ENCODE results near the gene KIF5C. TPM values are rescaled to one million over a fixed set of nuclear protein-coding genes. Genes with fewer than 3 reads are reported as not detected.

Gene KIF5C
- total RNA-seq, 1 donor: 0.36 TPM

DNA sequence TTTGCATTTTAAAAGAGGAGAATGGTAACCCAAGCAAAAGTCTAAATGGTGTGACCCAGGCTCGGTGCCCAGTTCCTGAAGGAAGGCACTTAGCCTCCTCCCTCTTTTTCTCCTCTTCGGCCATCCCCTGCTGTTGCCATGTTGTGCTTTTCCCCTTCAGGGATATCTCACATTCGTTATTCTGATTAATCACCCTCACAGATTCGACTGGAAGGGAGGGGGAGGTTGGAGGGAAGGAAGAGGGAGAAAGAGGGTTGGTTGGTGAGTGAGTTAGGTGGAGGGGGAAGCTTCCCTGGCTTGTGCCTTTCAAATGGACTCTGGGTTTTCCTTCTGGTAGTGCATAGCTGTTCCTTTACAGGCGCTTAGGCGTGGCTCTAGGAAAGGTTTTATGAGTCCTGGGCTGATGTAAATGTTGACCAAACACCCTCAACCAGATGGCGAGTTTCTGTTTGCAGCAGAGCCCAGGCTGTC lies 124.5 kb downstream of the KIF5C start:
- H2AFZ ChIP-seq (ENCODE audit: low read length): no peak overlapping the region
- H3K4me1 ChIP-seq (ENCODE audit: insufficient read depth, low read length): no peaks in the 10 kb centered on the region
- H3K79me2 ChIP-seq (ENCODE audit: insufficient read depth, low read length): no peaks in the 10 kb centered on the region
- H3K27ac ChIP-seq (ENCODE audit: low read depth, low read length): no peak overlapping the region
- DNase-seq (ENCODE audit: insufficient read length, low spot score, missing footprints): no peak
- no peaks in the 10 kb centered on the region for H4K20me1 ChIP-seq (ENCODE audit: insufficient read depth, low read length)
- no peaks in the 10 kb centered on the region for H3K36me3 ChIP-seq (ENCODE audit: insufficient read depth, low read length)
- no peaks in the 10 kb centered on the region for H3K9me3 ChIP-seq (ENCODE audit: low read depth, low read length)
- H3K4me3 ChIP-seq (ENCODE audit: insufficient read depth, low read length): no peak overlapping the region
- TF ChIP-seq, protein P1, sequence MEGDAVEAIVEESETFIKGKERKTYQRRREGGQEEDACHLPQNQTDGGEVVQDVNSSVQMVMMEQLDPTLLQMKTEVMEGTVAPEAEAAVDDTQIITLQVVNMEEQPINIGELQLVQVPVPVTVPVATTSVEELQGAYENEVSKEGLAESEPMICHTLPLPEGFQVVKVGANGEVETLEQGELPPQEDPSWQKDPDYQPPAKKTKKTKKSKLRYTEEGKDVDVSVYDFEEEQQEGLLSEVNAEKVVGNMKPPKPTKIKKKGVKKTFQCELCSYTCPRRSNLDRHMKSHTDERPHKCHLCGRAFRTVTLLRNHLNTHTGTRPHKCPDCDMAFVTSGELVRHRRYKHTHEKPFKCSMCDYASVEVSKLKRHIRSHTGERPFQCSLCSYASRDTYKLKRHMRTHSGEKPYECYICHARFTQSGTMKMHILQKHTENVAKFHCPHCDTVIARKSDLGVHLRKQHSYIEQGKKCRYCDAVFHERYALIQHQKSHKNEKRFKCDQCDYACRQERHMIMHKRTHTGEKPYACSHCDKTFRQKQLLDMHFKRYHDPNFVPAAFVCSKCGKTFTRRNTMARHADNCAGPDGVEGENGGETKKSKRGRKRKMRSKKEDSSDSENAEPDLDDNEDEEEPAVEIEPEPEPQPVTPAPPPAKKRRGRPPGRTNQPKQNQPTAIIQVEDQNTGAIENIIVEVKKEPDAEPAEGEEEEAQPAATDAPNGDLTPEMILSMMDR (IDR thresholded peaks at IDR 0.05; ENCODE audit: extremely low read depth, low read depth, low read length): no peak
- H3K4me2 ChIP-seq (ENCODE audit: insufficient read depth, low read length): peak overlapping the region; percentile 14
- no peaks in the 10 kb centered on the region for H3K27me3 ChIP-seq (ENCODE audit: insufficient read depth, low read length)

DNA sequence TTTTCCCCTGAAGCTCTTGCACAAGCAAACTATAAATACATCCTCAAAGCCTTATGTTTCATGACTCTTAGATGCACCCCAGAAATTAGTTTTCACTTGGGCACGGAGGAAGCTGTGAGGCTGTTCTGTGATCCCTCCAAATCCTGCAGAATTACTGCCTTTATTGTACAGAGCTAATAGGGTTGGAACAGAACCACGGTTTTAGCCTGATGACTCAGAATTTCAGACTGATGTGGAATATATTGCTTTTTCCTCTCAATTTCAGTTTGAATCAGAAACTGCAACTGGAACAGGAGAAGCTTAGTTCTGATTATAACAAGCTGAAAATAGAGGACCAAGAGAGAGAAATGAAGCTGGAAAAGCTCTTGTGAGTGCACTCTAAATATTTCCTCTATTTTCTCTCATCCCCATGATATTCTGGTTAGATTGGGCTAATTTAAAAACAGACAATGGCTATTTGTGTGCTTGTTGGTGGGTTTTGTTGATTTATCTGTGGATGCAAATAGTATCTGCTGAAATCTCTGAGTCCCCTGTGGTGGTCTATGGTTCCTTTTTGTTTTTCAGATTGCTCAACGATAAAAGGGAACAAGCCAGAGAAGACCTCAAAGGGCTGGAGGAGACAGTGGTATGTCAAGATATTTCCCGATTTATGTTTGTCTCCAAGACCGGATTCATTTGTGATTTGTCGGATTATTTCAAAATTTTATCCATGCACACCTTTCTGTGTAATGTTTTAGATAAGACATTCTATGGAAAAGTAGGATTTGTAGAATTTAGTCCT lies 125.3 kb downstream of the KIF5C start:
- no peaks in the 10 kb centered on the region for H3K79me2 ChIP-seq (ENCODE audit: insufficient read depth, low read length)
- no peaks in the 10 kb centered on the region for H3K27me3 ChIP-seq (ENCODE audit: insufficient read depth, low read length)
- H3K4me2 ChIP-seq (ENCODE audit: insufficient read depth, low read length): peak overlapping the region; percentile 14
- H4K20me1 ChIP-seq (ENCODE audit: insufficient read depth, low read length): no peaks in the 10 kb centered on the region
- no peak overlapping the region for H2AFZ ChIP-seq (ENCODE audit: low read length)
- TF ChIP-seq, protein P1 (IDR thresholded peaks at IDR 0.05; ENCODE audit: extremely low read depth, low read depth, low read length): no peak
- no peaks in the 10 kb centered on the region for H3K36me3 ChIP-seq (ENCODE audit: insufficient read depth, low read length)
- DNase-seq (ENCODE audit: insufficient read length, low spot score, missing footprints): peak; percentile 89
- no peaks in the 10 kb centered on the region for H3K9me3 ChIP-seq (ENCODE audit: low read depth, low read length)
- H3K4me3 ChIP-seq (ENCODE audit: insufficient read depth, low read length): no peak overlapping the region
- no peak overlapping the region for H3K27ac ChIP-seq (ENCODE audit: low read depth, low read length)
- no peaks in the 10 kb centered on the region for H3K4me1 ChIP-seq (ENCODE audit: insufficient read depth, low read length)

DNA sequence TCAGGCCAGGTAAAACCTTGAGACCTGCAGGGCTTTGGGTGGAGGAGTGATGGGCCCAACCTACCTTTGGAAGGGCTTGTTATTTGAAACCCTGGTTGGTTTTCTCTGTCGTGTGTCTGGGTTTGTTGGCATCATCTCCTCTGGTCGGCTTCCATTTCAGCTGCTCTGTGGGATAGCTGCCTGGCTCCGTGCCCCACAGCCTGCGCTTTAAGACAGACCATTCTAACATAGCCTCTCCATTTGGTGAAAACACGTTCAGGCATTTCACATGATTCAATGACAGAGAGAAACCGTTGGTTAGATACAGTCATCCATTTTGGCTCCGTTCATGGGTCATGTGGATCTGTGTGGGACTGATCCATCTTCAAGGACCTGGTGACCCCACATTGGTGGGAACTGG lies 126.5 kb downstream of the KIF5C start:
- Histone ChIP-seq H3K27me3 (ENCODE audit: insufficient read depth, low read length) (peaks cover 7% of the 10 kb centered on the region), H3K4me3 (ENCODE audit: insufficient read depth, low read length) (no peak overlapping the region), H3K27ac (ENCODE audit: low read depth, low read length) (no peak overlapping the region), H3K4me1 (ENCODE audit: insufficient read depth, low read length) (no peaks in the 10 kb centered on the region), H3K36me3 (ENCODE audit: insufficient read depth, low read length) (no peaks in the 10 kb centered on the region), H4K20me1 (ENCODE audit: insufficient read depth, low read length) (no peaks in the 10 kb centered on the region), H3K9me3 (ENCODE audit: low read depth, low read length) (no peaks in the 10 kb centered on the region), H3K4me2 (ENCODE audit: insufficient read depth, low read length) (no peak overlapping the region), H3K79me2 (ENCODE audit: insufficient read depth, low read length) (no peaks in the 10 kb centered on the region), H2AFZ (ENCODE audit: low read length) (no peak overlapping the region)
- no peak for DNase-seq (ENCODE audit: insufficient read length, low spot score, missing footprints)
- TF ChIP-seq, protein P1 (IDR thresholded peaks at IDR 0.05; ENCODE audit: extremely low read depth, low read depth, low read length): no peak

DNA sequence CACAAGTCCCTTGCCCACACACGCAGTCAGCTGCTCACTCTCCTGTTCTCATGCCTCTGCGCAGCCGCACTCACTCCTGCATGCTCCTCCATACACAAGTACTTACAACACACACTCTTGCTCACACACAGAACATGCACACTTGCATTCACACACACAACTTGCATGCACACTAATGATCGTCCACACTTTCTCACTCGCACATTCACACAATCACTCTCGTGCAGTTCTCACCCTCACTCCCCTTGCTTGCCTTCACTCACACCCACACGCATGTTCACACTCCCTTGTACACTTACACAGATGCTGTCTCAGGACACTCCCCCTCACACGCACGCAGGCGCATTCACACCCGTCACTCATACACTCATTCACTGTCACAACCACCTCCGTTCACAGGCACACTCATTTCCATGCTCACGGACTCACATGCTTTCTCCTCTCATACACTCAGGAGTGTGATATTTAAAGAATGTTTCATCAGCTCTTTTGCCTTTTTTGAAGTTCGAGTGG lies 127.4 kb downstream of the KIF5C start:
- H2AFZ ChIP-seq (ENCODE audit: low read length): no peak overlapping the region
- DNase-seq (ENCODE audit: insufficient read length, low spot score, missing footprints): no peak
- H3K4me3 ChIP-seq (ENCODE audit: insufficient read depth, low read length): no peak overlapping the region
- TF ChIP-seq, protein P1 (IDR thresholded peaks at IDR 0.05; ENCODE audit: extremely low read depth, low read depth, low read length): no peak
- H3K4me2 ChIP-seq (ENCODE audit: insufficient read depth, low read length): no peak overlapping the region
- H3K4me1 ChIP-seq (ENCODE audit: insufficient read depth, low read length): no peaks in the 10 kb centered on the region
- H3K79me2 ChIP-seq (ENCODE audit: insufficient read depth, low read length): no peaks in the 10 kb centered on the region
- H3K36me3 ChIP-seq (ENCODE audit: insufficient read depth, low read length): no peaks in the 10 kb centered on the region
- H4K20me1 ChIP-seq (ENCODE audit: insufficient read depth, low read length): no peaks in the 10 kb centered on the region
- no peaks in the 10 kb centered on the region for H3K9me3 ChIP-seq (ENCODE audit: low read depth, low read length)
- H3K27me3 ChIP-seq (ENCODE audit: insufficient read depth, low read length): peaks cover 7% of the 10 kb centered on the region
- H3K27ac ChIP-seq (ENCODE audit: low read depth, low read length): no peak overlapping the region
